Mesendoderm (in vitro differentiated cells): ENCODE data around the gene CLCA2.
A peak's percentile ranks its signal among the peaks of the same experiment; 100 is the strongest.

ENCODE experiments used
- DNase-seq: peaks from one replicate; pipeline ENCODE4 v3.0.0; 2013
- H2AK5ac ChIP-seq: 2 replicates; pipeline ENCODE4 v1.6.1; 2013; ENCODE audit warnings: low read length, inconsistent platforms
- H2BK120ac ChIP-seq: 2 replicates; pipeline ENCODE4 v1.6.1; 2013; ENCODE audit warnings: low read depth, mild to moderate bottlenecking, low read length, moderate library complexity, mixed read lengths
- H2BK15ac ChIP-seq: replicated peaks from 2 replicates; pipeline ENCODE4 v1.6.1; 2013; ENCODE audit warnings: low read depth, mild to moderate bottlenecking, moderate library complexity
- H2BK5ac ChIP-seq: 2 replicates; pipeline ENCODE4 v1.6.1; 2013; ENCODE audit warnings: low read length, inconsistent platforms
- H3K18ac ChIP-seq: 2 replicates; pipeline ENCODE4 v1.6.1; 2013; ENCODE audit warnings: mild to moderate bottlenecking, low read length, mixed read lengths
- H3K23ac ChIP-seq: one replicate; pipeline ENCODE4 v1.6.1; 2013; ENCODE audit warnings: low read length
- H3K27ac ChIP-seq: 2 replicates; pipeline ENCODE4 v1.5.1; 2013; ENCODE audit warnings: low read depth, mild to moderate bottlenecking, inconsistent platforms, low read length, moderate library complexity
- H3K27me3 ChIP-seq: 2 replicates; pipeline ENCODE4 v1.6.1; 2013; ENCODE audit warnings: low read length, control low read depth, mild to moderate bottlenecking, inconsistent platforms; ENCODE audit not compliant: insufficient read depth, poor library complexity
- H3K36me3 ChIP-seq: 2 replicates; pipeline ENCODE4 v1.6.1; 2013; ENCODE audit warnings: low read length, inconsistent platforms; ENCODE audit not compliant: control insufficient read depth, insufficient read depth
- H3K4ac ChIP-seq: one replicate; pipeline ENCODE4 v1.6.1; 2013; ENCODE audit warnings: low read depth, mild to moderate bottlenecking, low read length, moderate library complexity
- H3K4me1 ChIP-seq: 2 replicates; pipeline ENCODE4 v1.6.1; 2013; ENCODE audit warnings: low read depth, low read length, inconsistent platforms; ENCODE audit not compliant: control insufficient read depth
- H3K4me2 ChIP-seq: 2 replicates; pipeline ENCODE4 v1.6.1; 2013; ENCODE audit warnings: low read length
- H3K4me3 ChIP-seq: 2 replicates; pipeline ENCODE4 v1.5.1; 2013; ENCODE audit warnings: mild to moderate bottlenecking, low read length
- H3K56ac ChIP-seq: one replicate; pipeline ENCODE4 v1.6.1; 2013; ENCODE audit warnings: low read length
- H3K79me1 ChIP-seq: 2 replicates; pipeline ENCODE4 v1.6.1; 2013; ENCODE audit warnings: low read length, inconsistent platforms
- H3K79me2 ChIP-seq: 2 replicates; pipeline ENCODE4 v1.6.1; 2013; ENCODE audit warnings: mild to moderate bottlenecking, low read length; ENCODE audit not compliant: control insufficient read depth, insufficient read depth
- H3K9ac ChIP-seq: 2 replicates; pipeline ENCODE4 v1.6.1; 2013; ENCODE audit warnings: low read length, inconsistent platforms
- H4K5ac ChIP-seq: one replicate; pipeline ENCODE4 v1.6.1; 2013; ENCODE audit warnings: low read length
- H4K8ac ChIP-seq: one replicate; pipeline ENCODE4 v1.6.1; 2013; ENCODE audit warnings: low read depth, mild to moderate bottlenecking, control low read depth, low read length, moderate library complexity
- WGBS: extraction: QIAGEN DNeasy Blood & Tissue Kit; methylation state at CpG from one replicate; pipeline ENCODE4 v1.1.7; 2013; ENCODE audit warnings: low lambda C conversion rate, missing lambda C conversion rate; ENCODE audit not compliant: insufficient coverage; ENCODE audit errors: extremely low coverage; 5-methylcytosine and 5-hydroxymethylcytosine counted together

The CLCA2 gene

DNA sequence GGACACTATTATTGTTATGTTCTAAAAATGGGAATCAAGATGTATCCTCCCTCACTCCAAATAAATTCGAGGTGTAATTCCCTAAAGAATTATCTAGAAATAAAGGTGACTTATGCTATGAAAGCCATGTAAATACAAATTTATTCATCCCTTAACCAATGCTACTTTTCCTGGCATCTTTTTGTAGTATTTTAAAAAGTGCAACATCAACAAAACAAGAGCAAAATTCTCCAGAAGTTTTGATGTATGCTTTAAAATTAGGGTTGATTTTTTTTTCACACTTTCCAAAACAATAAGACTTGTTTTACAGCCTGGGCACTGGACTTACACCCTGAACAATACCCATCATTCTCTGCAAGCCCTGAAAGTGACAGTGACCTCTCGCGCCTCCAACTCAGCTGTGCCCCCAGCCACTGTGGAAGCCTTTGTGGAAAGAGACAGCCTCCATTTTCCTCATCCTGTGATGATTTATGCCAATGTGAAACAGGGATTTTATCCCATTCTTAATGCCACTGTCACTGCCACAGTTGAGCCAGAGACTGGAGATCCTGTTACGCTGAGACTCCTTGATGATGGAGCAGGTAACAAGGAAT lies 23.3 kb downstream of the CLCA2 start:
- Histone ChIP-seq H4K8ac (no peak overlapping the region), H3K4me1 (no peaks in the 10 kb centered on the region), H3K36me3 (no peaks in the 10 kb centered on the region), H3K23ac (no peak overlapping the region), H2AK5ac (no peak overlapping the region), H3K27ac (no peak overlapping the region), H2BK15ac (no peak overlapping the region), H3K56ac (no peak overlapping the region), H3K27me3 (no peaks in the 10 kb centered on the region), H3K4me2 (no peak overlapping the region), H3K9ac (no peak overlapping the region), H3K79me2 (no peaks in the 10 kb centered on the region), H3K79me1 (no peaks in the 10 kb centered on the region), H3K4ac (no peak overlapping the region), H3K4me3 (no peak overlapping the region), H2BK5ac (no peak overlapping the region), H2BK120ac (no peak overlapping the region), H3K18ac (no peak overlapping the region), H4K5ac (no peak overlapping the region)
- no CpG with 5 or more reads among the region's 4 CpGs for WGBS
- no peak for DNase-seq

DNA sequence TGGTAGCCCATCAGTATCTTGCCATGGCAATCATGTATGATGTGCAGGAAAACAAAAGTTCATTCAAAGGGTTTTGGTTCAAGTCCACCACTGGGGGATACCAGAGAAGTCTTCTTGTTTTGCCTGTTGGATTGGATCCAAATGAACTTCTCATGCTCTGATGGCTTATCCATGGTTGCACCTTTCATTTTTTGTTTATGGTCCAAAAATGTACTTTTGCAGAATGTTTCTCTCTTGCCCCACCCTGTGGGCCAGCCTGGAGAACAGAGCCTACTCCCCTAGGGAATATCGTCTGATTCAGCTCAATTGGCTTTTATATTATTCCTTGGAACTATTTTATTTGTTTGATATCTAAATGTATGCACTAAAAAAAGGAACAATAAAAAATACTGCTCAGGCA lies 24.7 kb downstream of the CLCA2 start:
- Histone ChIP-seq H3K4ac (no peak overlapping the region), H3K56ac (no peak overlapping the region), H3K79me2 (no peaks in the 10 kb centered on the region), H3K27ac (no peak overlapping the region), H2BK15ac (no peak overlapping the region), H3K23ac (no peak overlapping the region), H3K27me3 (no peaks in the 10 kb centered on the region), H2BK5ac (no peak overlapping the region), H2AK5ac (no peak overlapping the region), H3K9ac (no peak overlapping the region), H3K36me3 (no peaks in the 10 kb centered on the region), H3K4me1 (no peaks in the 10 kb centered on the region), H3K4me3 (no peak overlapping the region), H4K8ac (peak overlapping the region; percentile 28), H3K79me1 (no peaks in the 10 kb centered on the region), H3K4me2 (no peak overlapping the region), H4K5ac (no peak overlapping the region), H3K18ac (no peak overlapping the region), H2BK120ac (no peak overlapping the region)
- WGBS: no CpG with 5 or more reads among the region's 1 CpG
- no peak for DNase-seq

DNA sequence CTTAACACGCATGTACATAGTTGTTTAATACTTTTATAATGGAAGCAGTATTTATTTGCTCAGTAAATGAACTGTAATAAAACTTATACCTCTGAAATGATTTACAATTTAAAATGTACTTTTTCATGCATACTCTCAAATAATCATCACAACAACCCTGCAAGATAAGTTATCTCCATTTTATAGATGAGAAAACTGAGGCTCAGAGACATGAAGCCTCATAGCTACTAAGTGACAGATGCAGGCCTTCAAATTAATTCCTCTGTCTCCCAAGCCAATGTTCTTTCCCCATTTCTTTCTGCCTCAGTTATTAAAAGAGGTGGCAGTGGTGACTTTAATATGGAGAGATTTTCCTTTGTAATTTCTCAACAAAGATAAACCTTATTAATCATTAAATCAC lies 25.1 kb downstream of the CLCA2 start:
- Histone ChIP-seq H3K27me3 (no peaks in the 10 kb centered on the region), H3K4ac (no peak overlapping the region), H3K79me1 (no peaks in the 10 kb centered on the region), H3K36me3 (no peaks in the 10 kb centered on the region), H2BK15ac (no peak overlapping the region), H3K4me3 (no peak overlapping the region), H3K18ac (no peak overlapping the region), H3K4me2 (no peak overlapping the region), H3K27ac (no peak overlapping the region), H4K8ac (no peak overlapping the region), H2AK5ac (no peak overlapping the region), H4K5ac (no peak overlapping the region), H2BK5ac (no peak overlapping the region), H2BK120ac (no peak overlapping the region), H3K9ac (no peak overlapping the region), H3K23ac (no peak overlapping the region), H3K56ac (no peak overlapping the region), H3K4me1 (no peaks in the 10 kb centered on the region), H3K79me2 (no peaks in the 10 kb centered on the region)
- no peak for DNase-seq
- no CpG with 5 or more reads among the region's 1 CpG for WGBS

DNA sequence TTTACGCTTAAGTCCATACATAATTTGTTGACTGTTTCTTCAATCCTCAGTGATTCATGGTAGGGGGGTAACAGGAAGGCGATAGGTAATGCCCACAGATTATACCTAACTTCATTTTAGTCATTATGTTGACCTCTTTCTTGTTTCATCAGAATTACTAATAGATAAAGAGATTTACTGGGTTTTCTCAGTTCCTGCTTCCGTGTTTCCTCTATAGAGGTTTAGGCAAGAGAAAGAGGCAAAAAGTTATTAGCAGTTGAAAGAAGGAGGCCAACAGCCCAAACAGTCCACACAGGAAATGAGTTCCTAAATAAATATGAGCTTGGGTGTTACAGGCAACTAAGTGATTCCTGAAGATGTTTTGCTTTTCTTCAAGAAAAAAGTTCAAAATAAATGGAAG lies 26.9 kb downstream of the CLCA2 start:
- Histone ChIP-seq H3K4me2 (no peak overlapping the region), H2BK15ac (no peak overlapping the region), H3K27me3 (no peaks in the 10 kb centered on the region), H2BK5ac (no peak overlapping the region), H3K79me1 (no peaks in the 10 kb centered on the region), H2BK120ac (no peak overlapping the region), H3K4me1 (no peaks in the 10 kb centered on the region), H3K9ac (no peak overlapping the region), H3K36me3 (no peaks in the 10 kb centered on the region), H3K79me2 (no peaks in the 10 kb centered on the region), H3K23ac (no peak overlapping the region), H3K56ac (no peak overlapping the region), H3K27ac (no peak overlapping the region), H3K4ac (no peak overlapping the region), H4K5ac (no peak overlapping the region), H3K4me3 (no peak overlapping the region), H3K18ac (no peak overlapping the region), H2AK5ac (no peak overlapping the region), H4K8ac (no peak overlapping the region)
- DNase-seq: no peak
- WGBS: no CpG with 5 or more reads among the region's 3 CpGs

DNA sequence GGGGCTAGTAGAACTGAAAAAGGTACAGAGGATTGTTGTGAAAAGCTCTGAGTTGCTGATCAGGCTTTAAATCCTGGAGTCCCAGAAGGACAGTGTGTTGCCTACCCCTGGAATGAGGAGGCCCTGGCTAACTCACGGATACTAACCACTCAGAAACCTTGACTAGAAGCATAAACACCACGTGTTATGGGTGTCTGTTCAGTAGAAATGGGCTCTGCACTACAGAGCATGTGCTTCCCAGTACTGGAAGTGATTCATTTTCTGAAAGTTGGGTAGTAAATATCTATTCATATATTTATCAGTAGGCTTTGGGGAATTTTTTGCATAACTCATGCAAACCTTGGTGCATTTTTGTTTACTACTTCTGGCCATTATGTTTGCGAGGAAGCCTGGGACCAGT lies 29.7 kb downstream of the CLCA2 start:
- Histone ChIP-seq H3K79me1 (no peaks in the 10 kb centered on the region), H3K4ac (no peak overlapping the region), H3K36me3 (no peaks in the 10 kb centered on the region), H3K9ac (no peak overlapping the region), H2BK15ac (no peak overlapping the region), H4K5ac (no peak overlapping the region), H4K8ac (no peak overlapping the region), H3K23ac (no peak overlapping the region), H3K4me1 (no peaks in the 10 kb centered on the region), H2AK5ac (no peak overlapping the region), H3K27me3 (no peaks in the 10 kb centered on the region), H3K79me2 (no peaks in the 10 kb centered on the region), H3K27ac (no peak overlapping the region), H2BK5ac (no peak overlapping the region), H3K56ac (no peak overlapping the region), H3K4me2 (no peak overlapping the region), H3K4me3 (no peak overlapping the region), H2BK120ac (no peak overlapping the region), H3K18ac (no peak overlapping the region)
- DNase-seq: no peak
- no CpG with 5 or more reads among the region's 3 CpGs for WGBS

DNA sequence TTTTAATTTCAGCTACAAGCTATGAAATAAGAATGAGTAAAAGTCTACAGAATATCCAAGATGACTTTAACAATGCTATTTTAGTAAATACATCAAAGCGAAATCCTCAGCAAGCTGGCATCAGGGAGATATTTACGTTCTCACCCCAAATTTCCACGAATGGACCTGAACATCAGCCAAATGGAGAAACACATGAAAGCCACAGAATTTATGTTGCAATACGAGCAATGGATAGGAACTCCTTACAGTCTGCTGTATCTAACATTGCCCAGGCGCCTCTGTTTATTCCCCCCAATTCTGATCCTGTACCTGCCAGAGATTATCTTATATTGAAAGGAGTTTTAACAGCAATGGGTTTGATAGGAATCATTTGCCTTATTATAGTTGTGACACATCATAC lies 31.1 kb downstream of the CLCA2 start:
- Histone ChIP-seq H3K27me3 (no peaks in the 10 kb centered on the region), H3K79me2 (no peaks in the 10 kb centered on the region), H3K79me1 (no peaks in the 10 kb centered on the region), H3K27ac (no peak overlapping the region), H3K9ac (no peak overlapping the region), H2AK5ac (no peak overlapping the region), H4K8ac (no peak overlapping the region), H2BK5ac (no peak overlapping the region), H3K4ac (no peak overlapping the region), H3K23ac (no peak overlapping the region), H3K4me2 (no peak overlapping the region), H3K4me1 (no peaks in the 10 kb centered on the region), H3K36me3 (no peaks in the 10 kb centered on the region), H2BK120ac (no peak overlapping the region), H2BK15ac (no peak overlapping the region), H3K56ac (no peak overlapping the region), H3K4me3 (no peak overlapping the region), H4K5ac (no peak overlapping the region), H3K18ac (no peak overlapping the region)
- no peak for DNase-seq
- no CpG with 5 or more reads among the region's 5 CpGs for WGBS
